CD4-positive, alpha-beta T cell treated with Interleukin-10 for 1 hour (primary cell): ENCODE data around the gene TMEM61.
"Not testable (repeated sequence)": the region's sequence is repeated elsewhere in the genome, so short reads cannot be mapped to it uniquely, and the experiment has no call there.

ENCODE experiments used
- DNase-seq: peaks from one replicate; pipeline ENCODE4 v3.0.0-alpha.2; 2020

TMEM61 gene

GRCh38 chr1:55005351-55006140 is 25.1 kb downstream of the TMEM61 start:
- DNase-seq, result no peak

- no peak for DNase-seq
Observed at GRCh38 chr1:55006931-55007330, 26.5 kb downstream of the TMEM61 start.

GRCh38 chr1:55007625-55008024 is 27.2 kb downstream of the TMEM61 start:
- DNase-seq, result no peak

DNA sequence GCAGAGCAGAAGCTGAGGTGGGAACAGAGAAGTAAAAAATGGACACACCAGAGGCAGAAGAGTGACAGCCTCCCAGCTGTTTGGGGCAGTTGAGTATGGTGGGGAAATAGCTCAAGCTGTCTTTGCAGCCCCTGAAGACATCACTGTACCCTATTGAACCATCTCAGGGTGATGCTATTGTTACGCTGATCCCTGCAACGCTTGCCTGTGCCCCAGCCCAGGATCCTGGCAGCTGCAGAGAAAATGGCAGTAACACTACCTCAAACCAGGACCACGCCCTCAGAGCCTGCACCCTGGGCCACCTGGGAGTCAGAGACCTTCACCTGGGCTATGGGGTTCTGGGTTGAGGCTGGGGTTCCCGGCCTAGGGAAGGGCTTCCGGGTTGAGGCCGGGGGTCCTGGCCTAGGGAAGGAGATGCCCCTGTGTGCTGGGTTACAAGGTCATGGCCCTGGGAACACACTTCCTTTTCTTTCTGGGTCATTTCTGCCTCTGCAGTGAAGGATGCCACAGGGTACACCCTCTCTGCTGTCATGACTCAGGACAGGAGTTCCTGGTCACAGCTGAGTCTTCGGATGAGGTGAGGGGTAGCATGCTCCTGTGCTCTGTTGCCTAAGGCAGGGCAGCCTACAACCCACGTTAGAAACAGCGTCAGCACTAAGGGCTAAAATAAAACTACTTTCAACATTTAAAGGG is 29.9 kb downstream of the TMEM61 start:
- no peak for DNase-seq

- DNase-seq, result no peak
Observed at GRCh38 chr1:55010887-55011217, 30.4 kb downstream of the TMEM61 start.

DNA sequence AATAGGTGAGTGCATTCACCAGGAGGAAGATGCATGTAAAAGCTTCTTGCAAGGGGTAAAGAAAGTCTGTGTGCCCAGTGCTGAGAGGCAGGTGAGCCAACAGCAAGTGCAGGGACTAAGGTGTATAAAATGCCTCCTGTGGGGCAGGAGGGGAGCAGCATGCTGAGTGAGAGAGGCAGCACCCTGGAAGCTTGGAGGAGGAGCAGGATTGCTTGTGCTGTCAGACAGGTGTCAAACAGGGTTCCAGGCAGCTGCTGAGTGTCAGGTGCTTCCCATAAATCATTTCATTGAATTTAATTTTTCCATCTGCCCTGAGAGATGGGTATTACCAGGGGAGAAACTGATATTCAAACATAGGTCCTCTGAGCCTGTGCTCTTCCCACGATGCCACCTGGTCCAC is 32.2 kb downstream of the TMEM61 start:
- DNase-seq, result no peak

- DNase-seq, result no peak
Observed at GRCh38 chr1:55015123-55015522, 34.7 kb downstream of the TMEM61 start.

DNA sequence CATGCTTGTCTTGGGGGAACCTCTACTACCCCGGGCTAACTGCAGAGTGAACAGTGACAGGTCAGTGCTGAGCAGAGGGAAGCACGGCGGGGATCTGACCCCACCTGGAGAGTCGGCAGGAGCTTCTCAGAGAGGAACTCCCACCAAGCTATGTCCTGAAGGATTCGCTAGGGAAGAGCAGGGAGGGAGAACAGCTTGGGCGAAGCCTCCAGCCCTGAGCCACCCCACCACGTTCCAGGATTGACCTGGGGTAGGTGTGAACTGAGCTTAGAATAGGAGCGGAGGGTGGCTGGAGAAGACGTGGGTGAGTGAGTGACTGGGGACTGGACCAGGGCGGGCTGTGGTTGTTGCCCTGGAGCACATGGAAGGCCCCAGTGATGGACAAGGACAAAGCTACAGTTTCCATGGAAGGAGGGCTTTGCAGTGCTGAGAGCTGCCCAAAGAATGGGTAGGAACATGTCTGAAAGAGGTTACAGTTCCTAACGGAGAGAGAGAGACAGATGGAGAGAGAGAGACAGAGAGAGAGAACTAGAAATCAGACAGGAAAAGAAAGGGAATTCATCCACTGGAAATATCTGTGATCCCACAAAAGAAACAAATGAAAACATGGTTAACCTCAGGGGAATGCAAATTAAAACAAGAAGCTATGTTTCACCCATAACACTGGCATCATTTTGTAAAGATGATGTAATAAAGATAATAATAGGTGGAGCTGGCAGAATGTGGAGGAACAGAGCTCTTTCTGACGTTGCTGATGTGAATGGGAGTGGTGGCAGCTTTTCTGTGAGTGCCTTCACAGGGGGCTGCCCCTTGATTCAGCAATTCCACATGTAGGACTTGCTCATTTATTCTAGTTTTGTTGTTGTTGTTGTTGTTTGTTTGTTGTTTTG is 35.5 kb downstream of the TMEM61 start:
- no peak for DNase-seq

DNA sequence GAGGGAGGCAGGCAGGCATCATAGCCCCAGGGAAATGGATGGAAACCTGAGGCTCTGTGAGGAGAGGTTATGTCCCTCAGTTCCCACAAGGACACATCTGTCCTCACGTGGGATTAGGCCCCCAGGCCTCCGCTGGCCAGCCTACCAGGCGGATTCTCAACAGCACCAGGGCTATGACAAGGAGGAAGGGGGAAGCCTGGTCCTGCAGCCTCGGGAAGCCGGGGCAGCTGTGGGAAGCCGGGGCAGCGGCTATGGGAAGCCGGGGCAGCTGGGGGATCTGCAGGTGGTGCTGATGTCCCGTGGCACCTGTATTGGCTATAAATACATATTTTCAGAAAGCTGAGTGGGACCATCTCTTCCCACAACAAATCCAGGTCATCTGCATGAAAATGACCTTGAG is 38.0 kb downstream of the TMEM61 start:
- no peak for DNase-seq

- peak; percentile 53 for DNase-seq
Observed at GRCh38 chr1:55021942-55022546, 41.6 kb downstream of the TMEM61 start.

DNA sequence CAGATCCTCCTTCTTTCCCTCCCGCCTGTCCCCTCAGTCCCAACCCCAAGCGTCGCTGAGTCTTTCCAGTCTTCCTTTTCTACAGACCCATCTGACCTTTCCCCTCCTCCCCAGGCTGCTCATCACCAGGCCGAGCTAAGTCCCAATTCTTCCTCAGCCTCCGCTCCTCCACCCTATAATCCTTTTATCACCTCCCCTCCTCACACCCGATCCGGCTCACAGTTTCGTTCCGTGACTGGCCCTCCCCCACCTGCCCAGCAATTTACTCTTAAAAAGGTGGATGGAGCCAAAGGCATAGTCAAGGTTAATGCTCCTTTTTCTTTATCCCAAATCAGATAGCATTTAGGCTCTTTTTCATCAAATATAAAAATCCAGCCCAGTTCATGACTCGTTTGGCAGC is 43.7 kb downstream of the TMEM61 start:
- not testable (repeated sequence) for DNase-seq

DNA sequence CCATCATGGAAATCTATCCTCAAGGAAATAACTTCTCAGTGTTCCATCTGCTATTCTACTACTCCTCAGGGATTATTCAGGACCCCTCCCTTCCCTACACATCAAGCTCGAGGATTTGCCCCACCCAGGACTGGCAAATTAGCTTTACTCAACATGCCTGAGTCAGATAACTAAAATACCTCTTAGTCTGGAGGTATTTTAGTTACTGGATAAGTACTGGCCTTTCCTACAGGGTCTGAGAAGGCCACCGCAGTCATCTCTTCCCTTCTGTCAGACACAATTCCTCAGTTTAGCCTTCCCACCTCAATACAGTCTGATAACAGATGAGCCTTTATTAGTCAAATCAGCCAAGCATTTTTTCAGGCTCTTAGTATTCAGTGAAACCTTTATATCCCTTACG is 46.3 kb downstream of the TMEM61 start:
- not testable (repeated sequence) for DNase-seq

DNA sequence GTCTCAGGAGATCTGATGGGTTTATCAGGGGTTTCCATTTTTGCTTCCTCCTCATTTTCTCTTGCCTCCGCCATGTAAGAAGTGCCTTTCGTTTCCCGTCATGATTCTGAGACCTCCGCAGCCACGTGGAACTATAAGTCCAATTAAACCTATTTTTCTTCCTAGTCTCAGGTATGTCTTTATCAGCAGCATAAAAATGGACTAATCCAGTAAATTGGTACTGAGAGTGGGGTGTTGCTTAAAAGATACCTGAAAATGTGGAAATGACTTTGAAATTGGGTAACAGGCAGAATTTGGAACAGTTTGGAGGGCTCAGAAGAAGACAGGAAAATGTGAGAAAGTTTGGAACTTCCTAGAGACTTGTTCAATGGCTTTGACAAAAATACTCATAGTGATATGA is 50.7 kb downstream of the TMEM61 start:
- DNase-seq, result not testable (repeated sequence)

DNA sequence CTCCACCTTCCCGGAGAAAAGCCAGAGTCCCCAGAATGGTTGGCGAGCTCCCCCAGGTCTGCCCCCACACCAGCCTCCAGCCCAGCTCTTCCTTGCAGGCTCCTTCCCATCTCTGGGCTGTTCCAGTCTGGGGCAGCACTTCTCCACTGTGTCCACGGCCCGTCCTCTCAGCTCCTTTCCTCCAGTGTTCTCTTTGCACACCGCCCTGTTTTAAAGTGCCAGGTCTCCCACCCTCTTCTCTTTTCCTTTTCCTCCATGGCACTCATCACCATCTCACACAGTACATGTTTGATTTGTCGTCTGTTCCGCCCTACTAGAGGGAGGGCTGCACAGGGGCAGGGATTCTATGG is 52.8 kb downstream of the TMEM61 start:
- DNase-seq, result no peak

- DNase-seq, result no peak
Observed at GRCh38 chr1:55034476-55035133, 54.2 kb downstream of the TMEM61 start.

DNA sequence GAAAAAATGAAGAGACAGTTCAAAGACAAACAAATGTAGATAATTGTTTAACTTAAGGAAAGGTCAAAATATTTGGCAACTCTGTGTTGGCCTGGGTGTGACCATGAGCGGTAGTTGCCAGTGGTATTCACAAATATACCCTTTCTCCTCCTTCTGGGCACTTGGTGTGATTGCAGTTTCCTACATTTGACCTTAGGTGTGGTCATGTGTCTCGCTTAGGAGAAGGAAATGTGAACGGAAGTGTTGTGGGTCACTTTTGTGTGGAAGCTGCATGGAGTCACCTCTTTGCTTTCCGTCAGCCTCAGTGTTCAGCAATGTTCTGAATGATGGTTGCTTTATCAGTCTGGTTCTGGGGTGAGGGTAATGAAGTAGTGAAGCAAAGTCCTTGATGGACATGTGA is 55.5 kb downstream of the TMEM61 start:
- no peak for DNase-seq

DNA sequence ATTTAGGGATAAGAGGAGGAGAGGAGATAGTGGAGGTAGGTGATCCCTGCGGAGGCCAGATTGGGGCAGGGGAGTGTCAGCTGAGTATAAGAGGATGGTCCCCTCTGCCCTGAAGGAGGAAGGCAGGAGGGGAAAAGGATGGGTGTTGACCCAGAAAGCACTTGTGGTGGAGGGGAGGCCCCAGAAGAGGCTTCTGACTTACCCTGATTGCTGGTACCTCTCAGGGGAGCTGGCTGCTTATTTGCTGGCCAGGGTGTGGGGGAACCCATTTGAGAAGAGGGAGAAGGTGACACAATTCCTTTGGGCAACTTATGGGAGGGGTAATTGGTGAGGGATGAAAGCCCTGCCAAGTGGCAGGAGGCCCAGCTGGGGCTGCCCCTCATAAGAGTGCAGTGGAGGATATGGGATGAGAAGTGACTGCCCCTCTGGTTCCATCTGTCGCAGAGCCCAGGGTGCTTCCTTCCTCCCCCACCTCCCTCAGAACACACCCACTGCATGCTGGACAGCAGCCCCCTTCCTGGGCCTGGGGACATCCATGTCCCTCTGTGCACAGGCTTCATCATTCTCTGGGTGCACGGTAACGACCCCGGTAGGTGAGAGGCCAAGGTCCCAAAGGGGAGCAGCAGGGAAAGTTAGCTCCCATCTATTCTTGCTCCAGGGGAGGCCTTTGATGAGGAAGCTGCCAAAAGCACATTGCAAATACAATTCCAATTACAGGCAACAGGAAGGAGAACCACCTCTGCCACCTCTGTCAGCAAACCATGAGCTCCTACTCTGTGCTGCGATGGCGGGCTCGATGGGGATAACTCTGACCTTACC is 57.5 kb downstream of the TMEM61 start:
- DNase-seq, result no peak

- no peak for DNase-seq
Observed at GRCh38 chr1:55038552-55038838, 58.1 kb downstream of the TMEM61 start.

DNA sequence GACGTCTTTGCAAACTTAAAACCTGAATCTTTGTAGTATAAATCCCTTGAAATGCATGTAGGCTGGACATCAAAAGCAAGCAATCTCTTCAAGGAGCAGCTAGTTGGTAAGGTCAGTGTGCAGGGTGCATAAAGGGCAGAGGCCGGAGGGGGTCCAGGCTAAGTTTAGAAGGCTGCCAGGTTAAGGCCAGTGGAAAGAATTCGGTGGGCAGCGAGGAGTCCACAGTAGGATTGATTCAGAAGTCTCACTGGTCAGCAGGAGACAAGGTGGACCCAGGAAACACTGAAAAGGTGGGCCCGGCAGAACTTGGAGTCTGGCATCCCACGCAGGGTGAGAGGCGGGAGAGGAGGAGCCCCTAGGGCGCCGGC is 58.5 kb downstream of the TMEM61 start:
- DNase-seq, result no peak

DNA sequence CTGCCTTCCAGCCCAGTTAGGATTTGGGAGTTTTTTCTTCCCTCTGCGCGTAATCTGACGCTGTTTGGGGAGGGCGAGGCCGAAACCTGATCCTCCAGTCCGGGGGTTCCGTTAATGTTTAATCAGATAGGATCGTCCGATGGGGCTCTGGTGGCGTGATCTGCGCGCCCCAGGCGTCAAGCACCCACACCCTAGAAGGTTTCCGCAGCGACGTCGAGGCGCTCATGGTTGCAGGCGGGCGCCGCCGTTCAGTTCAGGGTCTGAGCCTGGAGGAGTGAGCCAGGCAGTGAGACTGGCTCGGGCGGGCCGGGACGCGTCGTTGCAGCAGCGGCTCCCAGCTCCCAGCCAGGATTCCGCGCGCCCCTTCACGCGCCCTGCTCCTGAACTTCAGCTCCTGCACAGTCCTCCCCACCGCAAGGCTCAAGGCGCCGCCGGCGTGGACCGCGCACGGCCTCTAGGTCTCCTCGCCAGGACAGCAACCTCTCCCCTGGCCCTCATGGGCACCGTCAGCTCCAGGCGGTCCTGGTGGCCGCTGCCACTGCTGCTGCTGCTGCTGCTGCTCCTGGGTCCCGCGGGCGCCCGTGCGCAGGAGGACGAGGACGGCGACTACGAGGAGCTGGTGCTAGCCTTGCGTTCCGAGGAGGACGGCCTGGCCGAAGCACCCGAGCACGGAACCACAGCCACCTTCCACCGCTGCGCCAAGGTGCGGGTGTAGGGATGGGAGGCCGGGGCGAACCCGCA is 59.1 kb downstream of the TMEM61 start, which contains the start of gene PCSK9:
Gene PCSK9, plus strand, starts transcription at position 207 of the 741 bp plus-strand sequence. Its CDS starts 290 bp downstream, at position 497.
- DNase-seq, result no peak
